Adrenal gland (tissue), 12 donors: Measurements from ENCODE around the gene FAM200C. TPM values are rescaled to one million over a fixed set of nuclear protein-coding genes. Genes with fewer than 3 reads are reported as not detected.
A peak's percentile ranks its signal among the peaks of the same experiment; 100 is the strongest.

ENCODE experiments used
- DNase-seq, 7 donors: peaks; one replicate each; pipeline ENCODE4 v3.0.0-alpha.2; 2019 to 2020
- H3K27ac ChIP-seq, 5 donors: fragments of 200-600 bp; sonication (generic) in 4 of 5; 1 replicate in 3 of 5; 2 replicates in 2 of 5; pipeline versions ENCODE4 v1.5.1 to v1.8.0; 2016 to 2020; ENCODE audit warnings: mild to moderate bottlenecking in 1 of 5
- H3K27me3 ChIP-seq: fragments of 200-600 bp; 2 replicates; pipeline ENCODE4 v1.8.0; 2021
- H3K36me3 ChIP-seq, 2 donors: fragments of 200-600 bp; replicated peaks in 1 of 2; 1 replicate in 1 of 2; 2 replicates in 1 of 2; pipeline versions ENCODE4 v1.5.1 to v1.8.0; 2018 to 2022
- H3K4me1 ChIP-seq, 2 donors: fragments of 200-600 bp; replicated peaks in 1 of 2; 1 replicate in 1 of 2; 2 replicates in 1 of 2; pipeline versions ENCODE4 v1.5.1 to v1.8.0; 2018 to 2021
- H3K4me3 ChIP-seq, 4 donors: fragments of 200-600 bp; sonication (generic) in 3 of 4; one replicate each; pipeline ENCODE4 v1.5.1; 2016 to 2018
- H3K9me3 ChIP-seq, 3 donors: fragments of 200-600 bp; sonication (generic) in 1 of 3; replicated peaks in 1 of 3; 1 replicate in 2 of 3; 2 replicates in 1 of 3; pipeline versions ENCODE4 v1.5.1 to v1.8.0; 2016 to 2021
- CTCF ChIP-seq, 6 experiments: fragments of 450-650 bp in 4 of 6; fragments of 200-600 bp in 2 of 6; sonication (generic) in 1 of 6; IDR thresholded peaks; 1 replicate in 5 of 6; 2 replicates in 1 of 6; pipeline versions ENCODE4 v1.5.1 to v1.8.0; 2016 to 2021; ENCODE audit warnings: antibody characterized with exemption in 6 of 6, mild to moderate bottlenecking in 2 of 6, moderate library complexity in 1 of 6
- POLR2A ChIP-seq, 2 donors: fragments of 450-650 bp; IDR thresholded peaks; one replicate each; pipeline ENCODE4 v1.6.1; 2017; ENCODE audit warnings: antibody characterized with exemption in 2 of 2, mild to moderate bottlenecking in 2 of 2, moderate library complexity in 1 of 2
- WGBS, 4 donors: extraction: QIAGEN DNeasy Blood & Tissue Kit in 2 of 4; methylation state at CpG; one replicate each; pipeline versions ENCODE4 v1.1.5 to v1.1.7; 2013 to 2017; 5-methylcytosine and 5-hydroxymethylcytosine counted together
- intact Hi-C, 2 donors: fragments of 100-400 bp; cut with DNase I; formaldehyde crosslinking; loops; one replicate each; pipeline versions ENCODE4 v1.14.1 to v1.15.0; 2022 to 2023
- polyA plus RNA-seq, 3 donors: library from polyadenylated mRNA; stranded (reverse); fragments of 200-250 nt in 2 of 3; fragments of 350-450 nt in 1 of 3; fragmentation: Illumina TruSeq in 1 of 3; extraction: RNeasy Lipid Tissue Mini Kit (QIAGEN cat#74804) in 1 of 3; gene quantifications; one replicate each; pipeline ENCODE4 v1.2.3, GENCODE V29; 2013 to 2014
- total RNA-seq, 9 donors: library from RNA; depleted of rRNA in 4 of 9; stranded (reverse); fragments of >200 nt in 4 of 9; fragments of 120-200 nt in 1 of 9; fragmentation: NEBNext Ultra II Directional in 1 of 9; extraction: Animal tissue kit (Norgen Biotek cat#: 25700) in 1 of 9; gene quantifications; one replicate each; pipeline versions ENCODE4 v1.1.0 to v1.2.4, GENCODE V29; 2013 to 2023
- donor health status: healthy with polysubstance abuse.
- donor health status: Bipolar disorder and iron deficiency.
- donor health status: DM: yes; HTN: yes; CAD: no.
- donor health status: DM: no; HTN: no; CAD: no.
- donor health status: DM: no; HTN: no; CAD: no.
- donor health status: DM: yes; HTN: yes; CAD: no.

FAM200C gene
- total and polyA plus RNA-seq, 12 donors: 0.42 to 9.0 (median 5.2) TPM

DNA sequence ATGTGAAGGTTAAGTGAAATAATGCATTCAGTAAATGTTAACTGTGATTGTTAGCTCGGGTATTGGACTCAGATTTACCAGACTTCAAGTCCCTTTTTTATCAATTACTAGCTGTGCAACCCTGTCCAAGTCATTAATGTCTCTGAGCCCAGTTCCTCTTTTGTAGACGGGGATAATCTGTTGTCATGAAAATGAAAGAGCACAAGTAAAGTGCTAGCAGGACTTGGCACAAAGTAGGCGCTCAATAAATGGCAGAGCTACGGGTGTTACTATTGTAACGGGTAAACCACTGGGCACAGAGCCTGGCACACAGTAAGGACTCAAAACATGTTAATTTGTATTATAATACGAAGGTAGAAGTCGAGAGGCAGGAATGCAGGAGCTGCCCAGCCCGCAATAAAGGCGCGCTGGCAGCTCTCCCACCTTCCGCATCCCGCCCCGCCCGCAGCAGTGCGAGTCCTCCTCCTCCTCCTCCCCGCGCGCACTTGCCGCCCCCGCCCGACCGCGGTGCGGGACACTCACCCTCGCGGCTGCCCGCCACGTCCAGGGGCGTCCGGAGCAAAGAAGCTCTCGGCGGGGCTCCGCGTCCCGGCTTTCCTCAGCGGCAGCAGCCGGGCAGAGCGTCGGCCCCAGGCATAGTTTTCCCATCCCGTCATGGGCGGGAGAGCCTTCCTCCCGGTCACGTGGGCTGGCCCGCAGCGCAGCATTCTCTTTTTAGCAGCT, 29.7 kb downstream of the FAM200C start, which contains the start of gene C1QTNF2:
TSS of gene C1QTNF2 (minus strand) at position 637 of the 723 bp plus-strand sequence. CDS start 15,615 bp downstream, outside the sequence.
- TF ChIP-seq POLR2A (IDR thresholded peaks at IDR 0.05) (no peak), CTCF (IDR thresholded peaks at IDR 0.05) (no peak)
- Histone ChIP-seq H3K36me3 (no peaks in the 10 kb centered on the region), H3K27me3 (no peaks in the 10 kb centered on the region), H3K9me3 (no peaks in the 10 kb centered on the region), H3K27ac (no peak within 1 kb of the TSS), H3K4me1 (no peaks in the 10 kb centered on the region), H3K4me3 (peak within 1 kb of the TSS in 2 of 4 donors; percentile 42 to 59)
- intact Hi-C loops: no loop called here
- DNase-seq: peak in 6 of 7 donors; percentile 45 to 65 (median 58)
- 2 to 9% (median 3%) methylated on average over 11 to 45 of the region's 45 CpGs for whole genome bisulfite sequencing, 4 donors

DNA sequence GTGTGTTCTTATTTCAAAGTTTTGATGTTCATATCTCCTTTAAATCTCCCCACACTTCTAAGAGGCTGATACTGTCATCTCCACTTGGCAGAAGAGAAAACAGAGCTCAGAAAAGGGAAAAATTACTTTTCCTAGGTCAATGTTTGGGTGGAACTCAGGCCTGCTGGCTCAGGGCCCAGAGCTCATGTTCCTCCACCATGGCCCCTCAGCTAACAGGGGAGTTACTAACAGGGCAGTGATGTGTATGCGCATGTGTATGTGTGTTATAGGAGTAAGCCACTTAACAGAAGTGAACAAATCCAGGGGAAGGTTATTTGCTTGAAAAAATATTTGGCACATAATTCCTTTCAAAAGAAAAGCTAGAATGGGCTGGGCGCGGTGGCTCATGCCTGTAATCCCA, 32.0 kb downstream of the FAM200C start:
- no peak overlapping the region for H3K27ac ChIP-seq
- peak in 1 of 7 donors; percentile 34 for DNase-seq
- WGBS, 4 donors: 93 to 99% (median 97%) methylated on average over 3 of the region's 3 CpGs
- no peaks in the 10 kb centered on the region for H3K9me3 ChIP-seq
- intact Hi-C loops: no loop called here
- no peaks in the 10 kb centered on the region for H3K27me3 ChIP-seq
- H3K4me3 ChIP-seq: no peak overlapping the region
- no peaks in the 10 kb centered on the region for H3K36me3 ChIP-seq
- TF ChIP-seq CTCF (IDR thresholded peaks at IDR 0.05) (no peak), POLR2A (IDR thresholded peaks at IDR 0.05) (no peak)
- peaks cover 0 to 4% of the 10 kb centered on the region in 2 donors for H3K4me1 ChIP-seq

GRCh38 chr5:160367261-160367660, 32.6 kb downstream of the FAM200C start:
- 25 to 66% (median 44%) methylated on average over 2 of the region's 2 CpGs for WGBS, 4 donors
- no peak for DNase-seq
- Histone ChIP-seq H3K9me3 (no peaks in the 10 kb centered on the region), H3K27ac (no peak overlapping the region), H3K4me3 (no peak overlapping the region), H3K4me1 (peaks cover 0 to 4% of the 10 kb centered on the region in 2 donors), H3K36me3 (no peaks in the 10 kb centered on the region), H3K27me3 (no peaks in the 10 kb centered on the region)
- TF ChIP-seq CTCF (IDR thresholded peaks at IDR 0.05) (no peak), POLR2A (IDR thresholded peaks at IDR 0.05) (no peak)
- intact Hi-C loops: no loop called here

DNA sequence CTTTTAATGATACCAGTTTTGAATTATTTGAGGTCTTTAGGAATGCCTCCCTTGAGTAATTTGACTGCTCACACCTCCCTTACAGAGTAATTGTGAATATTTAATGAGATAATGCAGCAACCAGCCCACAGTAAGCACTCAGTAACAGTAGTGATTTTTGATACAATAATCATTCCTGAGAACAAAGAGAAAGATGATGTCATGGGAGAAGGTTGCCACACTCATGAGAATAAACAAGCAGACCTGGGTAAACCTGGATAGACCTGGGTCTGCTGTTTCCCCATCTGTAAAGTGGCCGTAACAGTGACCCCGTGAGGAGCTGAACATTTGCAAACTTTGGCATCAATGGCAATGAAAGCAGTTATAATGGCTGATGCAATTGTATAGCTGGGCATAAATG, 33.6 kb downstream of the FAM200C start:
- Histone ChIP-seq H3K27ac (no peak overlapping the region), H3K4me1 (peaks cover 0 to 4% of the 10 kb centered on the region in 2 donors), H3K4me3 (no peak overlapping the region), H3K9me3 (no peaks in the 10 kb centered on the region), H3K27me3 (no peaks in the 10 kb centered on the region), H3K36me3 (no peaks in the 10 kb centered on the region)
- DNase-seq: no peak
- WGBS, 4 donors: 89 to 94% (median 92%) methylated on average over 2 of the region's 2 CpGs
- TF ChIP-seq CTCF (IDR thresholded peaks at IDR 0.05) (no peak), POLR2A (IDR thresholded peaks at IDR 0.05) (no peak)
- intact Hi-C loops: no loop called here
